ENCODE measurements around the gene RAPGEF6. TPM values are rescaled to one million over a fixed set of nuclear protein-coding genes. Genes with fewer than 3 reads are reported as not detected.

RAPGEF6 gene
- polyA plus RNA-seq, 1 donor (not counting 4 experiments of a cell fraction or from before 2014, with no cell fraction given): 8.7 TPM

DNA sequence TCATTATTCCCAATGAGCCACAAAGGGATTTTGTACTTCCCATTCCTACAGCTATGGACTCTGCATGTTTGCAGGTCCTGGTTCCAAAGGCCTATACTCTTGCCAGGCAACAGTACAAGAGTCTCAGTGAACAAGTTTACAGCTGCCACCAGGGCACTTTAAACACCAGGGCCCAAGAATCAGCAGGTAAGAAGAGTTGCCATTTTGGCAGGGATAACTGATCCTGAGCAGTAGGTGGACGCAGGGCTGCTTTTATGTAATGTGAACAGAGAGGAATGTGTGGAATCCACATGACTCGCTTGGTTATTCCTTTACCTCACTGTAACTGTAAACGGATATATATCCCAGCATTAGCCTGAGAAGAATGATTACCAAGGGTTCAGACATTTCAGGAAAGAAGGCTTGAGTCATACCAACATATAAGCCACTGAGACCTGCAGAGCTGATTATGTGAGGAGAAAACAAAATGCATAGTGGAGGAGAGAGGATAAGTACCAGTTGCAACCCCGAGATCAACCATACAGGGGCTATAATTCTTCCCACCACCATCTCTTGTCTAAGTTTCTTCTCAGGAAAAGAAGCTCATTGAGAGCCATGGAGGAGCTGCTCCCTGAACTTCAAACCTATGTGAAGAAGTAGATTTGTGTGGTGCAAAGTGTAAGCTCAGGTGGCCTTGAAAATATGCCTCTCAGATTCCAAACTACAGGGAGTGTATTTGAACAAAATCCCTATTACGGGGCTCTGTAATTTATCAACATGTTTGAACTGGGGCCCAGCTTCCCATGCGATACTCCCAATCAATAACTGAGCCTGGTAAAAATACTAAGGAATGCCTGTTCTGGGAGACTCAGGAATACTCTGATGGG, 24.6 kb downstream of the RAPGEF6 start:
- Histone ChIP-seq H3K9ac (ENCODE audit: control insufficient read depth, extremely low read depth, insufficient read depth, low read length) (no peak overlapping the region), H2AFZ (ENCODE audit: control insufficient read depth, low read length) (peak overlapping the region; percentile 42), H3K4me2 (ENCODE audit: control insufficient read depth, extremely low read depth, insufficient read depth, low read depth, low read length) (peak overlapping the region; percentile 59), H3K79me2 (ENCODE audit: control insufficient read depth, insufficient read depth, low read length) (peaks cover 72% of the 10 kb centered on the region), H3K4me3 (ENCODE audit: control insufficient read depth in 2 of 3, extremely low read depth in 1 of 3, insufficient read depth in 2 of 3, low read depth in 1 of 3, low read length in 3 of 3) (no peak overlapping the region), H3K9me1 (ENCODE audit: control insufficient read depth, extremely low read depth, insufficient read depth, low read length) (no peaks in the 10 kb centered on the region), H3K27ac (ENCODE audit: control insufficient read depth, insufficient read depth, low read length) (no peak overlapping the region), H4K20me1 (ENCODE audit: control insufficient read depth, extremely low read depth, insufficient read depth, low read length) (peaks cover 4% of the 10 kb centered on the region), H3K36me3 (ENCODE audit: control insufficient read depth in 2 of 2, extremely low read depth in 1 of 2, insufficient read depth in 2 of 2, low read length in 2 of 2) (no peaks in the 10 kb centered on the region), H3K4me1 (ENCODE audit: control insufficient read depth, extremely low read depth, insufficient read depth, low read length) (peaks cover 14% of the 10 kb centered on the region), H3K27me3 (ENCODE audit: control insufficient read depth, extremely low read depth, insufficient read depth, low read length) (no peaks in the 10 kb centered on the region), H3K9me3 (ENCODE audit: control insufficient read depth, low read depth, low read length) (no peaks in the 10 kb centered on the region)
- no peak for TF ChIP-seq EZH2 (IDR thresholded peaks at IDR 0.05; ENCODE audit: low read length)
- TF ChIP-seq CTCF (optimal IDR thresholded peaks at IDR 0.05 in 1 of 3, IDR thresholded peaks at IDR 0.05 in 1 of 3, conservative IDR thresholded peaks at IDR 0.05 in 1 of 3; ENCODE audit: extremely low read depth in 1 of 3, insufficient read depth in 2 of 3, low read length in 3 of 3): no peak
- DNase-seq (ENCODE audit: low read depth, low spot score): peak; percentile 49
- peak; percentile 61 for FAIRE-seq
- dilution Hi-C loops (cut with MboI; ENCODE audit: extremely low pct_ligation_motif_present, low sequenced_read_pairs): no loop called here

GRCh38 chr5:131609774-131610173, 25.3 kb downstream of the RAPGEF6 start:
- Histone ChIP-seq H3K9ac (ENCODE audit: control insufficient read depth, extremely low read depth, insufficient read depth, low read length) (no peak overlapping the region), H3K79me2 (ENCODE audit: control insufficient read depth, insufficient read depth, low read length) (peaks cover 73% of the 10 kb centered on the region), H4K20me1 (ENCODE audit: control insufficient read depth, extremely low read depth, insufficient read depth, low read length) (peaks cover 4% of the 10 kb centered on the region), H3K4me3 (ENCODE audit: control insufficient read depth in 2 of 3, extremely low read depth in 1 of 3, insufficient read depth in 2 of 3, low read depth in 1 of 3, low read length in 3 of 3) (no peak overlapping the region), H2AFZ (ENCODE audit: control insufficient read depth, low read length) (no peak overlapping the region), H3K27me3 (ENCODE audit: control insufficient read depth, extremely low read depth, insufficient read depth, low read length) (no peaks in the 10 kb centered on the region), H3K9me3 (ENCODE audit: control insufficient read depth, low read depth, low read length) (no peaks in the 10 kb centered on the region), H3K27ac (ENCODE audit: control insufficient read depth, insufficient read depth, low read length) (no peak overlapping the region), H3K36me3 (ENCODE audit: control insufficient read depth in 2 of 2, extremely low read depth in 1 of 2, insufficient read depth in 2 of 2, low read length in 2 of 2) (no peaks in the 10 kb centered on the region), H3K4me2 (ENCODE audit: control insufficient read depth, extremely low read depth, insufficient read depth, low read depth, low read length) (no peak overlapping the region), H3K9me1 (ENCODE audit: control insufficient read depth, extremely low read depth, insufficient read depth, low read length) (no peaks in the 10 kb centered on the region), H3K4me1 (ENCODE audit: control insufficient read depth, extremely low read depth, insufficient read depth, low read length) (peaks cover 14% of the 10 kb centered on the region)
- TF ChIP-seq CTCF (optimal IDR thresholded peaks at IDR 0.05 in 1 of 3, IDR thresholded peaks at IDR 0.05 in 1 of 3, conservative IDR thresholded peaks at IDR 0.05 in 1 of 3; ENCODE audit: extremely low read depth in 1 of 3, insufficient read depth in 2 of 3, low read length in 3 of 3) (no peak), EZH2 (IDR thresholded peaks at IDR 0.05; ENCODE audit: low read length) (no peak)
- no peak for DNase-seq (ENCODE audit: low read depth, low spot score)
- FAIRE-seq: no peak
- dilution Hi-C loops (cut with MboI; ENCODE audit: extremely low pct_ligation_motif_present, low sequenced_read_pairs): no loop called here

Measured in keratinocyte (primary cell).